Stimulated activated CD8-positive, alpha-beta memory T cell treated with anti-CD3 and anti-CD28 coated beads, Interleukin-15, amount 100 ng/mL, for 48 hours (primary cell): Measurements from ENCODE around the gene TNNT2.

Experiments used
- DNase-seq, 2 donors: peaks; one replicate each; pipeline ENCODE4 v3.0.0-alpha.2; 2020; ENCODE audit warnings: low read depth in 2 of 2

The TNNT2 gene

GRCh38 chr1:201376464-201377374 is 761 bp downstream of the TNNT2 start:
- DNase-seq: no peak

- DNase-seq: no peak
Observed at GRCh38 chr1:201376107-201376463, 1.4 kb downstream of the TNNT2 start.

GRCh38 chr1:201375169-201375568 is 2.3 kb downstream of the TNNT2 start:
- DNase-seq: no peak

GRCh38 chr1:201374364-201374763 is 3.1 kb downstream of the TNNT2 start:
- no peak for DNase-seq

GRCh38 chr1:201371792-201372191 is 5.7 kb downstream of the TNNT2 start:
- no peak for DNase-seq

- no peak for DNase-seq
Observed at GRCh38 chr1:201371276-201371675, 6.2 kb downstream of the TNNT2 start.

- no peak for DNase-seq
Observed at GRCh38 chr1:201370500-201370899, 7.0 kb downstream of the TNNT2 start.

GRCh38 chr1:201369209-201369608 is 8.3 kb downstream of the TNNT2 start:
- no peak for DNase-seq

- no peak for DNase-seq
Observed at GRCh38 chr1:201366696-201367095, 10.8 kb downstream of the TNNT2 start.

GRCh38 chr1:201365251-201365650 is 12.2 kb downstream of the TNNT2 start:
- DNase-seq: no peak

- no peak for DNase-seq
Observed at GRCh38 chr1:201364808-201365105, 12.7 kb downstream of the TNNT2 start.

- no peak for DNase-seq
Observed at GRCh38 chr1:201363467-201363866, 14.0 kb downstream of the TNNT2 start.

- no peak for DNase-seq
Observed at GRCh38 chr1:201362906-201363305, 14.6 kb downstream of the TNNT2 start.

- peak in 1 of 2 donors; percentile 11 for DNase-seq
Observed at GRCh38 chr1:201361652-201362504, 15.6 kb downstream of the TNNT2 start.

GRCh38 chr1:201360901-201361651 is 16.4 kb downstream of the TNNT2 start:
- DNase-seq: no peak

GRCh38 chr1:201360486-201360885 is 17.0 kb downstream of the TNNT2 start:
- DNase-seq: no peak

GRCh38 chr1:201359873-201360210 is 17.6 kb downstream of the TNNT2 start:
- DNase-seq: no peak

GRCh38 chr1:201359031-201359872 is 18.2 kb downstream of the TNNT2 start:
- no peak for DNase-seq

- DNase-seq: no peak
Observed at GRCh38 chr1:201358596-201358995, 18.9 kb downstream of the TNNT2 start.

- DNase-seq: no peak
Observed at GRCh38 chr1:201357636-201358348, 19.7 kb downstream of the TNNT2 start.

- DNase-seq: no peak
Observed at GRCh38 chr1:201357211-201357610, 20.3 kb downstream of the TNNT2 start.
